ENCODE results near the gene EIF4A2. TPM values are rescaled to one million over a fixed set of nuclear protein-coding genes. Genes with fewer than 3 reads are reported as not detected.
A peak's percentile ranks its signal among the peaks of the same experiment; 100 is the strongest.

Gene EIF4A2
- total and polyA plus RNA-seq, 9 of the 15 experiments (the other 6 are each of a cell fraction or from before 2014, with no cell fraction given): 307 to 754 (median 435) TPM

DNA sequence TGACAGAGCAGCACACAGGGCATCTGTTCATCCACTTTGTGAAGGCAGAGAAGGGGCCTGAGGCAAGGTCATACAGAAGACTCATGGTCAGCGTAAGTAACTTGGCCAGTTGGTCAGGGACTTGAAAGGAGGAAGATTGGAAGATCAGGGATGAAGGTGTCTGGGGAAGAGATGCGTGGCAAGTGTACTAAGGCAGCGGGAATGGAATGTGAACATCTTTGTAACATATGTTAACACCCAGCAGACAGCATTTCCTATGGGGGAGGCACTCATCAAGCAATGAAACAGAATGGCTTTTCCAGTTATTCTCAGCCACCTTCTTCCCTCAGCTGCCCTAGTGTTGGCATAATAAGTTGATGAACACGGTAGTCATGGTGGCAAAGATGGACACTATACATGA is 30.7 kb downstream of the EIF4A2 start:
- DNase-seq (ENCODE audit: extremely low read depth in 1 of 4, low spot score in 3 of 4) (no peak), FAIRE-seq (no peak), ATAC-seq (no peak)
- Histone ChIP-seq H3K27me3 (ENCODE audit: control insufficient read depth in 2 of 2, insufficient read depth in 2 of 2, low read length in 2 of 2) (no peaks in the 10 kb centered on the region), H2AFZ (ENCODE audit: low read depth, low read length) (no peak overlapping the region), H3K79me2 (ENCODE audit: control insufficient read depth, insufficient read depth, low read length) (no peaks in the 10 kb centered on the region), H4K20me1 (replicated peaks; ENCODE audit: control insufficient read depth, insufficient read depth, low read length) (no peaks in the 10 kb centered on the region), H3K4me2 (ENCODE audit: insufficient read depth, low read length) (no peak overlapping the region), H3K4me3 (no peak overlapping the region), H3K9me3 (replicated peaks; ENCODE audit: control insufficient read depth, insufficient read depth, low read depth, low read length) (no peaks in the 10 kb centered on the region), H3K36me3 (ENCODE audit: control insufficient read depth, insufficient read depth, low read length) (no peaks in the 10 kb centered on the region), H3K9ac (ENCODE audit: insufficient read depth in 1 of 2, low read depth in 2 of 2, low read length in 2 of 2) (no peak overlapping the region; a peak in 1 of 4 replicates), H3K4me1 (replicated peaks in 1 of 2; ENCODE audit: control insufficient read depth in 2 of 2, insufficient read depth in 2 of 2, low read length in 2 of 2) (peaks cover 0 to 10% of the 10 kb centered on the region in 2 experiments; a peak in 4 of 5 replicates), H3K9me1 (ENCODE audit: control insufficient read depth, insufficient read depth, low read length) (no peaks in the 10 kb centered on the region), H3K27ac (ENCODE audit: extremely low read depth, low read depth, low read length) (no peak overlapping the region)
- intact Hi-C loops (cut with micrococcal nuclease): no loop called here
- no TSS peak for BruUV-seq (replicated peaks)
- 60% methylated on average over 4 of the region's 4 CpGs for WGBS (ENCODE audit: insufficient coverage, low coverage, missing lambda C conversion rate)
- CTCF ChIA-PET (ENCODE audit: low intra/inter-chr PET ratio): no interaction called here
- in situ Hi-C loops (cut with MboI): no loop called here
- POLR2A ChIA-PET: interaction anchor here (1.1 kb wide), 1 partner anchor 31 kb away, joined by 4 read pairs; the partner anchor contains the start of gene EIF4A2
- no peak for TF ChIP-seq JUN (IDR thresholded peaks at IDR 0.05; ENCODE audit: borderline replicate concordance, low read depth, low read length)
- no peak for TF ChIP-seq JUN (CRISPR knock-in tag; IDR thresholded peaks at IDR 0.05; ENCODE audit: borderline replicate concordance)
- no peak for TF ChIP-seq FOXM1 (IDR thresholded peaks at IDR 0.05; ENCODE audit: low read depth)
- 0 out of 2 replicates have a peak, but pooled peaks have one; percentile 30 for TF ChIP-seq FOXM1 (CRISPR knock-in tag; IDR thresholded peaks at IDR 0.05; ENCODE audit: low read depth)

GRCh38 chr3:186815435-186815834 is 32.1 kb downstream of the EIF4A2 start:
- Histone ChIP-seq H3K9me3 (replicated peaks; ENCODE audit: control insufficient read depth, insufficient read depth, low read depth, low read length) (no peaks in the 10 kb centered on the region), H4K20me1 (replicated peaks; ENCODE audit: control insufficient read depth, insufficient read depth, low read length) (no peaks in the 10 kb centered on the region), H3K79me2 (ENCODE audit: control insufficient read depth, insufficient read depth, low read length) (no peaks in the 10 kb centered on the region), H3K27ac (ENCODE audit: extremely low read depth, low read depth, low read length) (no peak overlapping the region), H3K4me3 (no peak overlapping the region), H3K27me3 (ENCODE audit: control insufficient read depth in 2 of 2, insufficient read depth in 2 of 2, low read length in 2 of 2) (no peaks in the 10 kb centered on the region), H2AFZ (ENCODE audit: low read depth, low read length) (peak overlapping the region; percentile 73), H3K9me1 (ENCODE audit: control insufficient read depth, insufficient read depth, low read length) (no peaks in the 10 kb centered on the region), H3K4me1 (replicated peaks in 1 of 2; ENCODE audit: control insufficient read depth in 2 of 2, insufficient read depth in 2 of 2, low read length in 2 of 2) (peaks cover 0 to 10% of the 10 kb centered on the region in 2 experiments; a peak in 4 of 5 replicates), H3K36me3 (ENCODE audit: control insufficient read depth, insufficient read depth, low read length) (no peaks in the 10 kb centered on the region), H3K9ac (ENCODE audit: insufficient read depth in 1 of 2, low read depth in 2 of 2, low read length in 2 of 2) (no peak overlapping the region), H3K4me2 (ENCODE audit: insufficient read depth, low read length) (no peak overlapping the region)
- intact Hi-C loops (cut with micrococcal nuclease): no loop called here
- BruUV-seq (replicated peaks): no TSS peak
- POLR2A ChIA-PET: no interaction called here
- FAIRE-seq: peak; percentile 86
- ATAC-seq: peak; percentile 82
- CTCF ChIA-PET (ENCODE audit: low intra/inter-chr PET ratio): no interaction called here
- peak in 2 of 4 experiments; percentile 54 to 71 for DNase-seq (ENCODE audit: extremely low read depth in 1 of 4, low spot score in 3 of 4)
- WGBS (ENCODE audit: insufficient coverage, low coverage, missing lambda C conversion rate): 50% methylated on average over 1 of the region's 1 CpG
- in situ Hi-C loops (cut with MboI): loop anchor here (5.0 kb wide), 1 partner anchor 198 kb away; no protein-coding TSS in a partner anchor
- TF ChIP-seq NCOA1 (IDR thresholded peaks at IDR 0.05; ENCODE audit: low read depth) (no peak), FOSL1 (tag; conservative IDR thresholded peaks at IDR 0.05) (peak; percentile 33; the same call in 1 of the 2 replicates), POLR2G (IDR thresholded peaks at IDR 0.05; ENCODE audit: low read depth, low read length) (no peak), ARID1B (IDR thresholded peaks at IDR 0.05) (peak; percentile 33; the same call in 1 of the 2 replicates), TSC22D4 (tag; IDR thresholded peaks at IDR 0.05) (no peak), ZNF766 (CRISPR knock-in tag; conservative IDR thresholded peaks at IDR 0.05) (no peak), BACH1 (tag; IDR thresholded peaks at IDR 0.05) (peak; percentile 51; the same call in 1 of the 2 replicates), KDM1A (IDR thresholded peaks at IDR 0.05) (peak; percentile 16 to 30; a peak in 1 of 4 replicates), RBM34 (IDR thresholded peaks at IDR 0.05; ENCODE audit: borderline replicate concordance, insufficient read depth, low read length) (no peak), TRIM28 (IDR thresholded peaks at IDR 0.05) (0 out of 2 replicates have a peak, but pooled peaks have one; percentile 20), TCF3 (CRISPR knock-in tag; IDR thresholded peaks at IDR 0.05) (no peak), SREBF2 (CRISPR knock-in tag; IDR thresholded peaks at IDR 0.05) (no peak), ATF3 (IDR thresholded peaks at IDR 0.05) (peak; percentile 71), ATF3 (CRISPR knock-in tag; conservative IDR thresholded peaks at IDR 0.05) (no peak)

Data from K562 (cell line).